OCI-LY7 (cell line): ENCODE data around the gene RIMS4. TPM values are rescaled to one million over a fixed set of nuclear protein-coding genes. Genes with fewer than 3 reads are reported as not detected.

ENCODE experiments used
- BruUV-seq: library from RNA; stranded (reverse); fragments of 400-500 nt; replicated peaks from 2 replicates; lab custom pipeline; 2021; lab: Mats Ljungman, UMichigan
- CTCF ChIA-PET: fragments of 300-600 bp; sonication (Branson Sonifier 250); formaldehyde crosslinking; loops from one replicate; lab custom pipeline; 2022; ENCODE audit warnings: antibody characterized with exemption; ENCODE audit not compliant: unreplicated experiment; lab: Charles Lee
- POLR2A ChIA-PET: fragments of 300-600 bp; sonication (Branson Sonifier 250); formaldehyde crosslinking; loops from one replicate; lab custom pipeline; 2022; ENCODE audit warnings: antibody characterized with exemption; lab: Charles Lee
- DNase-seq: peaks from one replicate; pipeline ENCODE4 v3.0.0-alpha.2; 2015; ENCODE audit warnings: low spot score
- H2AFZ ChIP-seq: fragments of 200-600 bp; sonication (generic), shearing (Covaris generic); 2 replicates; pipeline ENCODE4 v1.6.1; 2014; ENCODE audit warnings: mild to moderate bottlenecking, antibody characterized with exemption, low read length, moderate library complexity
- H3K27ac ChIP-seq: fragments of 200-600 bp; sonication (generic); 2 replicates; pipeline ENCODE4 v1.5.1; 2014; ENCODE audit warnings: mixed run types, low read depth, mild to moderate bottlenecking, moderate library complexity, low read length, inconsistent platforms; ENCODE audit not compliant: poor library complexity, severe bottlenecking
- H3K36me3 ChIP-seq: fragments of 200-600 bp; sonication (generic); 2 replicates; pipeline ENCODE4 v1.6.1; 2014; ENCODE audit warnings: mild to moderate bottlenecking, antibody characterized with exemption, low read length, moderate library complexity, mixed read lengths; ENCODE audit not compliant: insufficient read depth
- H3K4me1 ChIP-seq: fragments of 200-600 bp; sonication (generic); 2 replicates; pipeline ENCODE4 v1.5.1; 2014; ENCODE audit warnings: mild to moderate bottlenecking, low read length; ENCODE audit not compliant: insufficient read depth, poor library complexity, severe bottlenecking
- H3K4me2 ChIP-seq: fragments of 200-600 bp; sonication (generic); 2 replicates; pipeline ENCODE4 v1.6.1; 2014; ENCODE audit warnings: mild to moderate bottlenecking, low read length
- H3K4me3 ChIP-seq: fragments of 200-600 bp; sonication (generic); 2 replicates; pipeline ENCODE4 v1.5.1; 2014; ENCODE audit warnings: mild to moderate bottlenecking, low read depth, low read length; ENCODE audit not compliant: poor library complexity, severe bottlenecking
- H3K79me2 ChIP-seq: fragments of 200-600 bp; sonication (generic); 2 replicates; pipeline ENCODE4 v1.6.1; 2016; ENCODE audit warnings: low read depth, mild to moderate bottlenecking, low read length, moderate library complexity, mixed read lengths; ENCODE audit not compliant: insufficient read depth
- H3K9me2 ChIP-seq: fragments of 200-600 bp; sonication (generic); 2 replicates; pipeline ENCODE4 v1.6.1; 2016; ENCODE audit warnings: mild to moderate bottlenecking, low read length, mixed read lengths; ENCODE audit not compliant: insufficient read depth
- H3K9me3 ChIP-seq: fragments of 200-600 bp; sonication (generic); 2 replicates; pipeline ENCODE4 v1.6.1; 2014; ENCODE audit warnings: mild to moderate bottlenecking, mixed run types, low read length, mixed read lengths
- H4K20me1 ChIP-seq: fragments of 200-600 bp; sonication (generic); 2 replicates; pipeline ENCODE4 v1.6.1; 2014; ENCODE audit warnings: mild to moderate bottlenecking, antibody characterized with exemption, low read length, moderate library complexity, mixed read lengths; ENCODE audit not compliant: insufficient read depth
- CTCF ChIP-seq: fragments of 200-600 bp; sonication (generic); conservative IDR thresholded peaks from 2 replicates; pipeline ENCODE4 v1.5.1; 2014; ENCODE audit warnings: mild to moderate bottlenecking, antibody characterized with exemption, low read length, moderate library complexity, mixed read lengths
- EZH2phosphoT487 ChIP-seq: fragments of 200-600 bp; sonication (generic); IDR thresholded peaks from 2 replicates; pipeline ENCODE4 v1.6.1; 2018; ENCODE audit warnings: low read depth, borderline replicate concordance, mild to moderate bottlenecking, mixed run types, antibody characterized with exemption, low read length, moderate library complexity, mixed read lengths
- intact Hi-C: fragments of 100-400 bp; cut with micrococcal nuclease; formaldehyde crosslinking; loops from one replicate; pipeline ENCODE4 v1.10.0; 2022; ENCODE audit not compliant: unreplicated experiment
- total RNA-seq, 2 experiments: library from RNA; depleted of rRNA in 1 of 2; stranded (reverse); fragments of >200 nt in 1 of 2; shearing (Covaris generic) in 1 of 2; gene quantifications; 2 replicates each; pipeline ENCODE4 v1.2.3, GENCODE V29; 2014 to 2022

RIMS4 gene
- total RNA-seq, 2 experiments from 2014 or later: not detected

DNA sequence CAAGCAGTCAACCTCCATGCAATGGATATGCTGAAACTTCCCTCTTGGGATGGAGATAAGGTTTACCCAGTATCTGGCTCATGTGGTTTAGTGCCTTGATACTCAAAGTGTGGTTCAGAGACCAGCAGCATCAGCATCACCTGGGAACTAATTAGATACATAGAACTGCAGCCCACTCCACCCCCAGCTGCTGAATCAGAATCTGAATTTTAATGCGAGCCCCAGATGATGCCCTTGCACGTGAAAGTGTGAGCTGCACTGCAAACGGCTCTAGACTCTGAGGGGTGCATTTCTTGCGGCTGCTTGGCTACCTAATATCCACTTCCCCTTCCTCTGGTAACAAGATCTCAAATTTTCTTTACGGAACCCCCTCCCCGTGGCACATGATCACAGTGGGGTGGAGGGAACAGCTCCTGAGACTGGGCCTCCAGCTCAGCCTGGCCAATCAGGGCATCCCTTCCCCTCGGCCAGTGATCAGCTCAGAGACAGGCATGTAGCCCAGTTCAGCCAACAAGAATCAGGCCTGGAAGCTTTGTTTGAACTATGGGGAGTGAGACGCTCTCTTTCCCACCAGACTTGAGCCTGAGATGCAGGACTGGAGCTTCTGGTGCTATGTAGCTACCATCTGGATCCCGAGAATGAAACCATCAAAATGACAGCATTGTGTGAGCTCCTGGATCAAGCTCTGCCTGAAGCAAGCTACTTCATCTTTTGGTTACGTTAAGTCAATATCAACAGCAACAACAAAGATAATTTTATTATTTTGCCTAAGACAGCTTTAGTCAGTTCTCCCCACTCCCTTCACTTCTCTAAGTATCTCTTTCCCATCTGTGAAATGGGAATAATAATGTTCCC lies 51.9 kb downstream of the RIMS4 start:
- CTCF ChIA-PET: no interaction called here
- Histone ChIP-seq H2AFZ (no peak overlapping the region), H4K20me1 (no peaks in the 10 kb centered on the region), H3K4me1 (no peaks in the 10 kb centered on the region), H3K27ac (no peak overlapping the region), H3K9me2 (no peaks in the 10 kb centered on the region), H3K79me2 (no peaks in the 10 kb centered on the region), H3K4me3 (no peak overlapping the region), H3K9me3 (no peaks in the 10 kb centered on the region), H3K36me3 (no peaks in the 10 kb centered on the region), H3K4me2 (no peak overlapping the region)
- no peak for DNase-seq
- TF ChIP-seq EZH2phosphoT487: no peak
- no peak for TF ChIP-seq CTCF
- no TSS peak for BruUV-seq
- intact Hi-C loops: no loop called here
- POLR2A ChIA-PET: no interaction called here

GRCh38 chr20:44756956-44757355 lies 53.4 kb downstream of the RIMS4 start:
- TF ChIP-seq CTCF (no peak), EZH2phosphoT487 (no peak)
- no peaks in the 10 kb centered on the region for H3K4me1 ChIP-seq
- no peak overlapping the region for H3K27ac ChIP-seq
- H3K9me3 ChIP-seq: no peaks in the 10 kb centered on the region
- no peaks in the 10 kb centered on the region for H3K9me2 ChIP-seq
- no peak overlapping the region for H3K4me3 ChIP-seq
- CTCF ChIA-PET: no interaction called here
- H3K79me2 ChIP-seq: no peaks in the 10 kb centered on the region
- BruUV-seq: no TSS peak
- POLR2A ChIA-PET: interaction anchor here (0.6 kb wide), 1 partner anchor 1946 kb away, joined by 3 read pairs; no protein-coding TSS in a partner anchor
- H3K4me2 ChIP-seq: no peak overlapping the region
- H2AFZ ChIP-seq: no peak overlapping the region
- H3K36me3 ChIP-seq: no peaks in the 10 kb centered on the region
- intact Hi-C loops: no loop called here
- no peaks in the 10 kb centered on the region for H4K20me1 ChIP-seq
- no peak for DNase-seq

DNA sequence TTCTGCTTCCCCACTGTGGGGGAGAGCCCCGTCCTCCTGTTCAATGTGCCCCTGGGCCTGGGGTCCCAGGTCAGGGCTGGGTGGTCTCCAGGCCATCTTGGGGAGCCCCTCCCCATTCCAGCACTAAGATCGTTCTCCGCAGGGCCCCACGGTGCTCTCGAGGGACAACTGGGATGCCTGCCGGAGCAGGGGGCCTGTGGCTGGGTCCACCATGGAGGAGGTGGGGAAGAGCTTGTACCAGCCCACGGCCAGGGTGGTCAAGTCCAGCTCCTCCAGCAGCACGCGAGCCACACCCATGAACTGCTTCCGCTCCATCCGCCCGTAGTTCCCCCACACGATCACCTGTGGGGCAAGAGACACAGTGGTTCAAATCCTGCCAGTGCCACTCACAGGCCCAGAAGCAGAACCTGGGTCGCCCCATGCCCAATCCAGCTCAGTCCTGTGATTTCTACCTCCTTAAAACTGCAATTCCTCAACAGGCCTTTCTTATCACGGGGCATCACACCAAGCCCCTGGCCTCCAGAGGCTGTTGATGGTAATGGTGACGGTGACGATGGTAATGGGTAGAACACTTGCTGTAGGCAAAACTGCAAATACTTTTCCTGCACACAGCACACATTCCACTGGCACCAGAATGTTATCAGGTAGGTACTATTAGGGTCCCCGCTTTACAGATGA lies 54.2 kb downstream of the RIMS4 start:
- BruUV-seq: no TSS peak

More for the DNA sequence above, 54.2 kb downstream of the RIMS4 start:
- H3K36me3 ChIP-seq: no peaks in the 10 kb centered on the region
- intact Hi-C loops: no loop called here
- ChIA-PET POLR2A (no interaction called here), CTCF (no interaction called here)
- H3K4me1 ChIP-seq: no peaks in the 10 kb centered on the region
- no peak overlapping the region for H2AFZ ChIP-seq
- TF ChIP-seq CTCF (no peak), EZH2phosphoT487 (no peak)
- no peak overlapping the region for H3K27ac ChIP-seq
- H3K9me3 ChIP-seq: no peaks in the 10 kb centered on the region
- no peak overlapping the region for H3K4me2 ChIP-seq
- DNase-seq: no peak
- H3K4me3 ChIP-seq: no peak overlapping the region
- H3K9me2 ChIP-seq: no peaks in the 10 kb centered on the region
- H3K79me2 ChIP-seq: no peaks in the 10 kb centered on the region
- H4K20me1 ChIP-seq: no peaks in the 10 kb centered on the region
